ENCODE data around the gene VCL. TPM values are rescaled to one million over a fixed set of nuclear protein-coding genes. Genes with fewer than 3 reads are reported as not detected.

The VCL gene
- total RNA-seq, 2 donors from 2014 or later = 99.9 to 179 TPM

DNA sequence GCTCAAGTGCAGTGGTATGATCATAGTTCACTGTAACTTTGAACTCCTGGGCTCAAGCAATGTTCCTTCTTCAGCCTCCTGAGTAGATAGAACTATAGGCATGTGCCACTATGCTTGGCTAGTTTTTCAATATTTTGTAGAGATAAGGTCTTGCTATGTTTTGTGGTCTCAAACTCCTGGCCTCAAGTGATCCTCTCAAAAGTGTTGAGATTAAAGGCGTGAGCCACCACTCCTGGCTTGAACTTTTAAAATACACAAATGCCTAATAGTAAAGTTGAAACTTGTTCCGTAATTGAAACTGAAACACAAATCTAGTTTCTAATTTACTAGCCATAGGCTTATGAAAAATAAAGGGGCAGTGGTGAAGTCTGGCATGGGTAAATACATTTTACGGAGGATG is 87.0 kb downstream of the VCL start:
- no peak overlapping the region for H3K27ac ChIP-seq
- H3K27me3 ChIP-seq = no peaks in the 10 kb centered on the region
- no peaks in the 10 kb centered on the region for H3K9me3 ChIP-seq
- TF ChIP-seq, protein P1, sequence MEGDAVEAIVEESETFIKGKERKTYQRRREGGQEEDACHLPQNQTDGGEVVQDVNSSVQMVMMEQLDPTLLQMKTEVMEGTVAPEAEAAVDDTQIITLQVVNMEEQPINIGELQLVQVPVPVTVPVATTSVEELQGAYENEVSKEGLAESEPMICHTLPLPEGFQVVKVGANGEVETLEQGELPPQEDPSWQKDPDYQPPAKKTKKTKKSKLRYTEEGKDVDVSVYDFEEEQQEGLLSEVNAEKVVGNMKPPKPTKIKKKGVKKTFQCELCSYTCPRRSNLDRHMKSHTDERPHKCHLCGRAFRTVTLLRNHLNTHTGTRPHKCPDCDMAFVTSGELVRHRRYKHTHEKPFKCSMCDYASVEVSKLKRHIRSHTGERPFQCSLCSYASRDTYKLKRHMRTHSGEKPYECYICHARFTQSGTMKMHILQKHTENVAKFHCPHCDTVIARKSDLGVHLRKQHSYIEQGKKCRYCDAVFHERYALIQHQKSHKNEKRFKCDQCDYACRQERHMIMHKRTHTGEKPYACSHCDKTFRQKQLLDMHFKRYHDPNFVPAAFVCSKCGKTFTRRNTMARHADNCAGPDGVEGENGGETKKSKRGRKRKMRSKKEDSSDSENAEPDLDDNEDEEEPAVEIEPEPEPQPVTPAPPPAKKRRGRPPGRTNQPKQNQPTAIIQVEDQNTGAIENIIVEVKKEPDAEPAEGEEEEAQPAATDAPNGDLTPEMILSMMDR (IDR thresholded peaks at IDR 0.05) = no peak
- no peak overlapping the region for H3K9ac ChIP-seq (ENCODE audit: low read depth in 2 of 2, low read length in 2 of 2)
- H3K4me3 ChIP-seq = no peak overlapping the region
- H3K4me1 ChIP-seq = no peaks in the 10 kb centered on the region
- intact Hi-C loops (cut with DNase I) = loop anchor here (10.0 kb wide), 1 partner anchor 130 kb away; no protein-coding TSS in a partner anchor
- no peaks in the 10 kb centered on the region for H3K36me3 ChIP-seq
- no peak for DNase-seq

DNA sequence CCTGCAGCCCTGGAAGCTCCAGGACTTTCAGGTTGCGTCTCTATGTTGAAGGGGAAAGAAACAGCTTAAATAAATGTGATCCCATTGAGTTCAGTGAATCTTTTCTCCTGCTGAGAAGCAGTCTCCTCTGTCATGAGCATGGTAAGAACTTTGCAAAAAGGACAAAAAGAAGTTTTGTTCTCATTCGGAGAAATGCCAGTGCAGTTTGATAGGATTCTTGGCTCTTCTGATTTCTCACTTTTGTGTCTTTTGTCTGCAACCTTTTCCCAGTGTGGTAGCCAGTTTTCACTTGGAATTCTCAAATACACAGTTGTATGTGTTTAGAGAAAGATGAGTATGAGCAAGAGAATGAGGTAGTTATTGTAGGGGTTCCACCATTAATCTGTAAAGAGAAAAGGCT is 88.4 kb downstream of the VCL start:
- H3K4me1 ChIP-seq = no peaks in the 10 kb centered on the region
- TF ChIP-seq, protein P1 (IDR thresholded peaks at IDR 0.05) = no peak
- intact Hi-C loops (cut with DNase I) = loop anchor here (10.0 kb wide), 1 partner anchor 132 kb away; no protein-coding TSS in a partner anchor
- H3K9ac ChIP-seq (ENCODE audit: low read depth in 2 of 2, low read length in 2 of 2) = no peak overlapping the region
- H3K27ac ChIP-seq = no peak overlapping the region
- H3K4me3 ChIP-seq = no peak overlapping the region
- H3K9me3 ChIP-seq = no peaks in the 10 kb centered on the region
- no peaks in the 10 kb centered on the region for H3K27me3 ChIP-seq
- no peaks in the 10 kb centered on the region for H3K36me3 ChIP-seq
- no peak for DNase-seq

- Histone ChIP-seq H3K27me3 (no peaks in the 10 kb centered on the region), H3K36me3 (no peaks in the 10 kb centered on the region), H3K27ac (no peak overlapping the region), H3K4me1 (no peaks in the 10 kb centered on the region), H3K4me3 (no peak overlapping the region), H3K9ac (ENCODE audit: low read depth in 2 of 2, low read length in 2 of 2) (no peak overlapping the region), H3K9me3 (no peaks in the 10 kb centered on the region)
- TF ChIP-seq, protein P1 (IDR thresholded peaks at IDR 0.05) = no peak
- DNase-seq = no peak
- intact Hi-C loops (cut with DNase I) = loop anchor here (10.0 kb wide), 1 partner anchor 134 kb away; no protein-coding TSS in a partner anchor
Observed at GRCh38 chr10:74088722-74089121, 90.8 kb downstream of the VCL start.

DNA sequence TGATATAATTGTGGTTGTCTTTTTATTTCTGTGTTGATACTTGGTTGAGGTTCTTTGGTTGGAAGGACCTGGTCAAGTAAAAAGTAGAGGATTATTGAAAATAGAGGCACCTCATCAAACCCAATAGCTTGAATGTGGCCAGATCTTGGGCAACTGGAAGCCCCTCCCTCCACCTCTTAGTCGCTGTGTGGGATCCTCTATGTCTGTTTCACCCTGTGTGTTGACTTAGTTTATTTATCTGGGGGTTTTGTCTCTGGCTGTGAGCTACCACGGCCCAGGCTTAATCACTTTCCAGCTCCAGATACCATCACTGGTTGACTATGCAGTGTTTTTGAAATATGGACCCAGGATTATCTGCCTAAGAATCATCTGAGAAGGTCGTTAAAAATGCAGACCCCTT is 94.5 kb downstream of the VCL start:
- Histone ChIP-seq H3K27me3 (no peaks in the 10 kb centered on the region), H3K4me1 (no peaks in the 10 kb centered on the region), H3K27ac (no peak overlapping the region), H3K36me3 (peaks cover 19% of the 10 kb centered on the region), H3K4me3 (no peak overlapping the region), H3K9ac (ENCODE audit: low read depth in 2 of 2, low read length in 2 of 2) (no peak overlapping the region), H3K9me3 (no peaks in the 10 kb centered on the region)
- intact Hi-C loops (cut with DNase I) = no loop called here
- TF ChIP-seq, protein P1 (IDR thresholded peaks at IDR 0.05) = no peak
- no peak for DNase-seq

DNA sequence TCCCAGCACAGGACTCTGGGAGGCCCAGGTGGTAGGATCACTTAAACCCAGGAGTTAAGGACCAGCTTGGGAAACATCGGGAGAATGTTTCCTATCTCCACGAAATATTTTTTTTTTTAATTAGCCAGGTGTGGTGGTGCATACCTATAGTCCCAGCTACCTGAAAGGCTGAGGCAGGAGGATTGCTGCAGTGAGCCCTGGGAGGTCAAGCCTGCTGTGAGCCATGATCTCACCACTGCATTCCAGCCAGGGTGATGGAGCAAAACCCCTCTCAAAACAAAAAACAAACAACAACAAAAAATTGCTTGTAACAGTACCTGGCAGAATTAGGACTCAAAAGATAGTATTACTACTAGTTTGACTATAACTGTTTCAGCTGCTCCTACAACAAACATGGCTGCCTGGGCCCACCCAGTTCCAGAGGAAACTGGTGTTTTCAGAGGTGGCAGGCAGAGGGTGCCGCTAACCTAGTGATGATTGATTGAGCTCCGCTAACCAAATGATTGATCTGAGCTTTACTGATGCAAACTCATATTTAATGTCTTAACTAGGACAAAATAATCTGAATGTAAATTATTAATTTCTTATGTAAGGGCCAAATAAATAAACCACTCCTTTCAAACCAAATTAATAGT is 95.7 kb downstream of the VCL start:
- no peak overlapping the region for H3K4me3 ChIP-seq
- no peak overlapping the region for H3K27ac ChIP-seq
- no peak for DNase-seq
- H3K4me1 ChIP-seq = no peaks in the 10 kb centered on the region
- intact Hi-C loops (cut with DNase I) = no loop called here
- no peaks in the 10 kb centered on the region for H3K9me3 ChIP-seq
- H3K27me3 ChIP-seq = no peaks in the 10 kb centered on the region
- H3K36me3 ChIP-seq = peaks cover 19% of the 10 kb centered on the region
- TF ChIP-seq, protein P1 (IDR thresholded peaks at IDR 0.05) = no peak
- no peak overlapping the region for H3K9ac ChIP-seq (ENCODE audit: low read depth in 2 of 2, low read length in 2 of 2)

All from colonic mucosa (tissue), 4 donors.